Measurements from ENCODE around the gene LETM1.

Gene LETM1

DNA sequence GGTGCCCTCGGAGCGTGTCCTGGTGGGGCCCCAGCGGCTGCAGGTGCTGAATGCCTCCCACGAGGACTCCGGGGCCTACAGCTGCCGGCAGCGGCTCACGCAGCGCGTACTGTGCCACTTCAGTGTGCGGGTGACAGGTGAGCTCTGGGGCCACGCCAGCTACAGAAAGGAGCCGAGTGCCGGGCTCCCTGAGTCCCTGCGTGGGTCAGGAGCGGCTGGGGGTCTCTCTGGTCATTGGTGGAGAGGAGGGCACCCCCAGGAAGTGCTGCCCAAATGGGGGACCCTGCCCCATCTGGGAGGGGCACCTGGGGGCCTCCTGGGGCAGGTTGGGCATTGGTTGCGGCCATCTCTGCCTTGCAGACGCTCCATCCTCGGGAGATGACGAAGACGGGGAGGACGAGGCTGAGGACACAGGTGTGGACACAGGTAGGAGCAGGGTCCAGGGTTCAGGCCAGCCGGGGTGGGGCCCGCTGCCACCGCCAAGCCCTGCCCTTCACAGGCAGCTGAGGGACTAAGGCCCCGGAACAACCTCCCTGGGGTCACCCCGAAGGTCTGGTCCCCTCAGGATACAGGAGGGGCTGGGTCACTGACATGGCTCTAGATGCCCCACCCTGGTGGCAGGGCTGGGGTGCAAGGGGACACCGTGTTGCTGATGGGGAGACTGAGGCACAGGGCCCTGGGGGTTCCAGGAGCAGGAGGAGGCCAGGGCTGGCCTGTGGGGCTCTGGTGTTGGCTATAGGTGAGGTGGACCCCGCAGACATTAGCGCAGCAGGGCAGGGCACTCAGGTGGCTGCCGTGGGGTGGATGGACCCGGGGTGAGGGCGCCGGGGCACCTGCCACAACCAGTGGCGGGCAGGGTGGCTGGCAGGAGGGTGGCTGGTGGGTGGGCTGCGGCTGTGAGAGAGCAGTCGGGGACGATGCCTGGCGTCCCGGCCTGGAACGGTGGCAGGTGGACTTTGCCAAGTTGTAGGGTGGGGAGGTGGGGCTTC lies 56.3 kb downstream of the LETM1 start:
- H3K23ac ChIP-seq (ENCODE audit: low read length), result no peak overlapping the region
- WGBS (ENCODE audit: extremely low coverage, insufficient coverage, insufficient read length), result no CpG with 5 or more reads among the region's 41 CpGs
- no peak overlapping the region for H3K27ac ChIP-seq (ENCODE audit: low read depth, low read length)
- H2AFZ ChIP-seq (ENCODE audit: insufficient read depth, low read length, poor library complexity), result no peak overlapping the region
- H2AK5ac ChIP-seq (ENCODE audit: low read length), result no peak overlapping the region
- no peak overlapping the region for H3K18ac ChIP-seq (ENCODE audit: low read length)
- H3K79me2 ChIP-seq (ENCODE audit: control insufficient read depth, insufficient read depth, low read length, poor library complexity), result peaks cover 2% of the 10 kb centered on the region
- no peak overlapping the region for H3K14ac ChIP-seq (ENCODE audit: low read length)
- H3K4me3 ChIP-seq (ENCODE audit: low read depth, low read length), result no peak overlapping the region
- no peak overlapping the region for H4K8ac ChIP-seq (ENCODE audit: low read depth, low read length)
- H3K4ac ChIP-seq (ENCODE audit: low read depth, low read length), result no peak overlapping the region
- H3K4me2 ChIP-seq (ENCODE audit: low read length), result no peak overlapping the region
- no peaks in the 10 kb centered on the region for H3K79me1 ChIP-seq (ENCODE audit: low read length)
- peaks cover 1 to 3% of the 10 kb centered on the region in 2 experiments for H3K4me1 ChIP-seq (ENCODE audit: control insufficient read depth in 1 of 2, insufficient read depth in 2 of 2, low read length in 2 of 2)
- H4K12ac ChIP-seq (ENCODE audit: low read depth, low read length), result no peak overlapping the region
- peaks cover 3% of the 10 kb centered on the region for H3K9me3 ChIP-seq (ENCODE audit: insufficient read depth, low read depth, low read length)
- no peak for DNase-seq
- H2BK12ac ChIP-seq (ENCODE audit: low read length), result no peak overlapping the region
- no peak overlapping the region for H2BK5ac ChIP-seq (ENCODE audit: low read depth, low read length, poor library complexity)
- peaks cover 8% of the 10 kb centered on the region for H3K27me3 ChIP-seq (ENCODE audit: insufficient read depth, low read length)
- H4K91ac ChIP-seq (ENCODE audit: low read depth, low read length), result no peak overlapping the region
- no peak overlapping the region for H2BK120ac ChIP-seq (ENCODE audit: insufficient read depth, low read length, poor library complexity)
- H3K36me3 ChIP-seq (ENCODE audit: control insufficient read depth in 1 of 2, insufficient read depth in 2 of 2, low read length in 2 of 2), result peaks cover 11 to 17% of the 10 kb centered on the region in 2 experiments
- H3K9ac ChIP-seq (ENCODE audit: low read length), result no peak overlapping the region

DNA sequence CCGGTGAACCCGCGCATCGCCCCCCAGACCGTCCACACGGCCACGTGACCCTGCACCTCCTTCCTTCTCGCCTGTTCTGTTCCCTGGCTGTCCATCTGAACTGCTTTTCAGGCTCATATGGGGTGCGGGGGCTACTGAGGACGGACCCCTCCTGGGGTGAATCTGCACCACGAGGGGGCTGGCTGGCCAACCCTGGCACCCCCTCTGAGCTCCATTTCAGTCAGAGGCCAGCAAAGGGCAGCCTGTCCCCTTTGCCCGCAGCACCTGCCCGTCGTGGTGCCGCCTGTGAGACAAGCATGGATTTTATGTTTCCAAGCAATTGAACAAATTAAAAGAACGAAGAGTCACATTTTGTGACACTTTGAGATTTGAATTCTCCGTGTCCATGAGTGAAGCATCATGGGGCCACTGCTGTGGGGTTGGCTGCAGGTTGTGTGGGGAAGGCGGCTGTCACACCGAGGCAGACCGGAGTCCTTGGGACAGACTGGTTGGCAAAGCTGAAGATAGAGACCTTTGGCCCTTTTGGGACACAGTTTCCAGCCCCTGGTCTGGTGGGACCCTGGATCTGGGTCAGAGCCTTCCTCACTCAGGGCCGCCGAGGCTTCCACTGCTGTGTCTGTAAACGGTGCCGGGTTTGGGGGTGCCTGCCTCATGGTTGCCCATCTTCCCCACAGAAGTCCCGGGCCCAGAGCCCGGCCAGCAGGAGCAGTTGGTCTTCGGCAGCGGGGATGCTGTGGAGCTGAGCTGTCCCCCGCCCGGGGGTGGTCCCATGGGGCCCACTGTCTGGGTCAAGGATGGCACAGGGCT lies 57.2 kb downstream of the LETM1 start:
- Histone ChIP-seq H2BK5ac (ENCODE audit: low read depth, low read length, poor library complexity) (no peak overlapping the region), H3K79me2 (ENCODE audit: control insufficient read depth, insufficient read depth, low read length, poor library complexity) (peaks cover 2% of the 10 kb centered on the region), H4K8ac (ENCODE audit: low read depth, low read length) (no peak overlapping the region), H3K14ac (ENCODE audit: low read length) (no peak overlapping the region), H2BK120ac (ENCODE audit: insufficient read depth, low read length, poor library complexity) (no peak overlapping the region), H4K91ac (ENCODE audit: low read depth, low read length) (no peak overlapping the region), H2AK5ac (ENCODE audit: low read length) (no peak overlapping the region), H3K18ac (ENCODE audit: low read length) (no peak overlapping the region), H3K4ac (ENCODE audit: low read depth, low read length) (no peak overlapping the region), H4K12ac (ENCODE audit: low read depth, low read length) (no peak overlapping the region), H2BK12ac (ENCODE audit: low read length) (no peak overlapping the region), H2AFZ (ENCODE audit: insufficient read depth, low read length, poor library complexity) (no peak overlapping the region), H3K4me1 (ENCODE audit: control insufficient read depth in 1 of 2, insufficient read depth in 2 of 2, low read length in 2 of 2) (peaks cover 9 to 12% of the 10 kb centered on the region in 2 experiments), H3K4me2 (ENCODE audit: low read length) (no peak overlapping the region), H3K9me3 (ENCODE audit: insufficient read depth, low read depth, low read length) (peaks cover 1% of the 10 kb centered on the region), H3K27me3 (ENCODE audit: insufficient read depth, low read length) (peaks cover 17% of the 10 kb centered on the region), H3K27ac (ENCODE audit: low read depth, low read length) (no peak overlapping the region), H3K23ac (ENCODE audit: low read length) (no peak overlapping the region), H3K36me3 (ENCODE audit: control insufficient read depth in 1 of 2, insufficient read depth in 2 of 2, low read length in 2 of 2) (peaks cover 8 to 14% of the 10 kb centered on the region in 2 experiments), H3K9ac (ENCODE audit: low read length) (no peak overlapping the region), H3K4me3 (ENCODE audit: low read depth, low read length) (no peak overlapping the region), H3K79me1 (ENCODE audit: low read length) (peaks cover 4% of the 10 kb centered on the region)
- no CpG with 5 or more reads among the region's 30 CpGs for WGBS (ENCODE audit: extremely low coverage, insufficient coverage, insufficient read length)
- no peak for DNase-seq

DNA sequence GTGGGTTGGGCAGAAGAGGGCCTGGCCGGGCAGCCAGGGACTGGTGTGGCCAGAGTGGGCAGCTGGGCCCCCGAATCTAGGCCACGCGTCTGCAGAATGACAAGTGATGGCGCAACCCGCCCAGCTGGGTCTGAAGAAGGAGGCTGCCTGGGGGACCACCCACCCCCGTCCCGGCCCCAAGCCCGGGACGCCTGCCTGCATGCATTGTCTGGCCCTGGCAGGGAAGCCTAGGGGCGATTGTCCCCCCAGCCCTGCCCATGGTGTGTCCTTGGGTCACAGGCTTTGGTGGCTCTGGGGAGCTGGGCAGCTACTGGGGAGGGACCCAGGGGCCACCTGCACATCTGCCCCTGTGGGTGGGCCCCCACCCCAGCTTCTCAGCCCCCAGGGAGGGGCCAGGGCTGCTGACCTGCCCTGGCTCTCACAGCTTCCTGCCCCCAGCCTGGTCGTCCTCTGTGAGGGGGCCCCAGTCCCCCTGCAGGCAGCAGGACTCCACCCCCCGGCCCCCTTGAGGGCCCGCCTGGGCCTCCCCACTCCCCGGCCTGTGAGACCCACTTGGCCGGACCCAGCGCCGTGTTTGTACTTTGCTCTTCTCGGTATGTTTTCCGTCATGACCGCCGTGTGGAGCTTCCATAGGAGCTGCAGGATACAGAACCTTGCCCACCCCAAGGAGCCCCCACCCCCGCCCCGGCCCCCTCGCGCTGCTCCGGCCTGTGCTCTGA lies 57.9 kb downstream of the LETM1 start:
- Histone ChIP-seq H3K79me2 (ENCODE audit: control insufficient read depth, insufficient read depth, low read length, poor library complexity) (peaks cover 2% of the 10 kb centered on the region), H4K12ac (ENCODE audit: low read depth, low read length) (no peak overlapping the region), H2AFZ (ENCODE audit: insufficient read depth, low read length, poor library complexity) (no peak overlapping the region), H3K36me3 (ENCODE audit: control insufficient read depth in 1 of 2, insufficient read depth in 2 of 2, low read length in 2 of 2) (peaks cover 5 to 8% of the 10 kb centered on the region in 2 experiments), H3K27me3 (ENCODE audit: insufficient read depth, low read length) (peaks cover 18% of the 10 kb centered on the region), H3K27ac (ENCODE audit: low read depth, low read length) (no peak overlapping the region), H2BK5ac (ENCODE audit: low read depth, low read length, poor library complexity) (no peak overlapping the region), H3K4me2 (ENCODE audit: low read length) (no peak overlapping the region), H3K4me1 (ENCODE audit: control insufficient read depth in 1 of 2, insufficient read depth in 2 of 2, low read length in 2 of 2) (peaks cover 10 to 13% of the 10 kb centered on the region in 2 experiments), H2AK5ac (ENCODE audit: low read length) (no peak overlapping the region), H2BK120ac (ENCODE audit: insufficient read depth, low read length, poor library complexity) (no peak overlapping the region), H3K9me3 (ENCODE audit: insufficient read depth, low read depth, low read length) (no peaks in the 10 kb centered on the region), H3K14ac (ENCODE audit: low read length) (no peak overlapping the region), H3K23ac (ENCODE audit: low read length) (no peak overlapping the region), H3K18ac (ENCODE audit: low read length) (no peak overlapping the region), H2BK12ac (ENCODE audit: low read length) (no peak overlapping the region), H3K4ac (ENCODE audit: low read depth, low read length) (no peak overlapping the region), H4K8ac (ENCODE audit: low read depth, low read length) (no peak overlapping the region), H4K91ac (ENCODE audit: low read depth, low read length) (no peak overlapping the region), H3K79me1 (ENCODE audit: low read length) (peaks cover 6% of the 10 kb centered on the region), H3K9ac (ENCODE audit: low read length) (no peak overlapping the region), H3K4me3 (ENCODE audit: low read depth, low read length) (no peak overlapping the region)
- no CpG with 5 or more reads among the region's 27 CpGs for WGBS (ENCODE audit: extremely low coverage, insufficient coverage, insufficient read length)
- DNase-seq, result no peak

DNA sequence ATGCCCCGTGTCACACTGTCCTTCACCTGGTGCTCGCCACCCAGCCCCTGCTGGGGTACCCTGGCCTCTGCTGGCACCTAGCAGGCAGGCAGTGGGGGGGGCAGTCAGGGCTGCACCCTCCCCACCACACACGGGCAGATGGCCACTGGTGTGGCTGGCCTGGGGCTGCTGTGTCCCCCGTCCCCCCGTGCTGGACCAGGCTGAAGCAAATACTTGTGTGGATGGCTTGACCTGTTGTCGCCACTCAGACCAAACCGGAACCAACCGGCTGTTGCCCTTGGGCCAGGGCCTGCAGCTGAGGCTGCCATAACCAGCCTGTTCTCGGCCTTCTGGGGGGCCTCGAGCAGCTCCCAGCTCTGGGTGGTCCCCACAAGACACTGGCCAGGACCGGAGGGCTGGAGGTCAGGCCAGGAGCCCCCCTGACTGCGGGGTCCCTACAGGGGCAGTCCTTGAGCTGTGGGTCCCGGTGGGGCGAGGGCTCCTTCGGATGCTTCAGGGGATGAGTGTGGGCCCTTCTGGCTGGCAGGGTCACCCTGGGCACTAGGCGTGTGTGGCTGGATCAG lies 58.6 kb downstream of the LETM1 start:
- Histone ChIP-seq H3K36me3 (ENCODE audit: control insufficient read depth in 1 of 2, insufficient read depth in 2 of 2, low read length in 2 of 2) (peaks cover 5 to 8% of the 10 kb centered on the region in 2 experiments), H3K27me3 (ENCODE audit: insufficient read depth, low read length) (peaks cover 20% of the 10 kb centered on the region), H3K23ac (ENCODE audit: low read length) (no peak overlapping the region), H3K4me3 (ENCODE audit: low read depth, low read length) (no peak overlapping the region), H3K4ac (ENCODE audit: low read depth, low read length) (no peak overlapping the region), H3K9ac (ENCODE audit: low read length) (no peak overlapping the region), H3K4me1 (ENCODE audit: control insufficient read depth in 1 of 2, insufficient read depth in 2 of 2, low read length in 2 of 2) (peaks cover 10 to 19% of the 10 kb centered on the region in 2 experiments), H4K12ac (ENCODE audit: low read depth, low read length) (no peak overlapping the region), H3K9me3 (ENCODE audit: insufficient read depth, low read depth, low read length) (no peaks in the 10 kb centered on the region), H2AFZ (ENCODE audit: insufficient read depth, low read length, poor library complexity) (no peak overlapping the region), H3K18ac (ENCODE audit: low read length) (no peak overlapping the region), H2BK5ac (ENCODE audit: low read depth, low read length, poor library complexity) (no peak overlapping the region), H3K27ac (ENCODE audit: low read depth, low read length) (no peak overlapping the region), H3K79me1 (ENCODE audit: low read length) (peaks cover 8% of the 10 kb centered on the region), H4K8ac (ENCODE audit: low read depth, low read length) (no peak overlapping the region), H3K79me2 (ENCODE audit: control insufficient read depth, insufficient read depth, low read length, poor library complexity) (peaks cover 2% of the 10 kb centered on the region), H3K4me2 (ENCODE audit: low read length) (no peak overlapping the region), H4K91ac (ENCODE audit: low read depth, low read length) (no peak overlapping the region), H2BK12ac (ENCODE audit: low read length) (no peak overlapping the region), H3K14ac (ENCODE audit: low read length) (no peak overlapping the region), H2AK5ac (ENCODE audit: low read length) (no peak overlapping the region), H2BK120ac (ENCODE audit: insufficient read depth, low read length, poor library complexity) (no peak overlapping the region)
- DNase-seq, result no peak
- WGBS (ENCODE audit: extremely low coverage, insufficient coverage, insufficient read length), result no CpG with 5 or more reads among the region's 16 CpGs
